D721Med (cell line): Measurements from ENCODE around the gene CUX1.

Source experiments
- DNase-seq: peaks from one replicate; pipeline ENCODE4 v3.0.0; 2011; ENCODE audit warnings: low spot score; ENCODE audit not compliant: insufficient read length
- FAIRE-seq: peaks from 2 replicates; lab custom pipeline; 2011; peaks lifted over from hg19 to GRCh38; lab: Jason Lieb, UNC
- CTCF ChIP-seq: IDR thresholded peaks from 2 replicates; pipeline ENCODE4 v1.5.1; 2012; ENCODE audit warnings: mild to moderate bottlenecking, control low read depth; ENCODE audit not compliant: insufficient read depth; ENCODE audit errors: missing control alignments

CUX1 gene

DNA sequence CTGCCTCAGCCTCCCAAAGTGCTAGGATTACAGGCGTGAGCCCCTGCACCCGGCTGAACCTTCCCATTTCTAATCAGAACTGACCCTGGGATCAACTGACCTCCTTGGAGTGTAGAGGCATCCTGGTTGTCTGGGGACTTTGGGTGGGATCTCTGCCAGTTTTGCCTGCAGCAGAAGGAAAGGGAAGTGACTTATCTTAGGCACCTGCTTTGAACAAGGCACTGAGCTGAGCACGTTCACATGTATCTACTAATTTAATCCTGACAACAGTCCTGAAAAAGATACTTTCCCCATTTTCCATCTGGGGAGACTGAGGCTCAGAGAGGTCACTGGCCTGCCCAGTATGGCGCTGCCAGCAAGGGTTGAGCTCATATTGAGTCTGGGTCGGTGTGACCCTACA lies 153.4 kb downstream of the CUX1 start:
- DNase-seq (no peak), FAIRE-seq (no peak)
- no peak for TF ChIP-seq CTCF

DNA sequence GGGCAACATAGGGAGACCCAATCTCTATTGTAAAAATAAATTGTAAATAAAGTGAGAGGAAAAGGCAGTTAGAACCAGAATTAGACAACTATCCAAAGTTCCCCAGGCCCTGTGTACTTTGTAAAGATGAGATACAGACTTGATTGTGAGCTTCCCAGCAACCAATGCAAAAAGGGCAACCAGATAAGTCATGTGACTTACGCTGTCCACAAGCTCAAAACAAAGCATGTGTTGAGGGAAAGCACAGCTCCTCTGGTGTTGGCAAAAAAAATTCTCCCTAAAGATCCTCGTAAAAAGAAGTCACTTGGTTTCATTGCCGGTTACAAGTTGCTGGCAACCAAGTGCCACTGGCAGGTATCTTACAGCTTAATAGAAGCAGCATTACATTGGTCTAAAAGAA lies 154.0 kb downstream of the CUX1 start:
- TF ChIP-seq CTCF, result no peak
- FAIRE-seq, result no peak
- no peak for DNase-seq

- no peak for DNase-seq
- FAIRE-seq, result no peak
- TF ChIP-seq CTCF, result no peak
These were observed 155.2 kb downstream of the CUX1 start for GRCh38 chr7:101972627-101973026.

GRCh38 chr7:101973130-101973529 lies 155.7 kb downstream of the CUX1 start:
- FAIRE-seq, result no peak
- no peak for TF ChIP-seq CTCF
- no peak for DNase-seq

GRCh38 chr7:101974393-101974792 lies 157.0 kb downstream of the CUX1 start:
- DNase-seq (no peak), FAIRE-seq (no peak)
- TF ChIP-seq CTCF, result no peak

- DNase-seq (no peak), FAIRE-seq (no peak)
- no peak for TF ChIP-seq CTCF
These were observed 157.6 kb downstream of the CUX1 start for GRCh38 chr7:101975046-101975445.

GRCh38 chr7:101976411-101976810 lies 159.0 kb downstream of the CUX1 start:
- no peak for FAIRE-seq
- no peak for DNase-seq
- no peak for TF ChIP-seq CTCF
